GM12874 (cell line): ENCODE data around the gene GPRASP2.

Experiments
- TF ChIP-seq, protein P1 (sequence below): IDR thresholded peaks from 2 replicates; pipeline ENCODE4 v1.5.1; 2011; ENCODE audit warnings: low read depth, mild to moderate bottlenecking, control low read depth, low read length, moderate library complexity; ENCODE audit not compliant: insufficient read depth

GPRASP2 gene

GRCh38 chrX:102712216-102712966, at the start of gene GPRASP2:
Gene GPRASP2, plus strand, starts transcription at chrX:102712448. Its CDS starts 2,422 bp downstream, at chrX:102714870.
- TF ChIP-seq, protein P1, sequence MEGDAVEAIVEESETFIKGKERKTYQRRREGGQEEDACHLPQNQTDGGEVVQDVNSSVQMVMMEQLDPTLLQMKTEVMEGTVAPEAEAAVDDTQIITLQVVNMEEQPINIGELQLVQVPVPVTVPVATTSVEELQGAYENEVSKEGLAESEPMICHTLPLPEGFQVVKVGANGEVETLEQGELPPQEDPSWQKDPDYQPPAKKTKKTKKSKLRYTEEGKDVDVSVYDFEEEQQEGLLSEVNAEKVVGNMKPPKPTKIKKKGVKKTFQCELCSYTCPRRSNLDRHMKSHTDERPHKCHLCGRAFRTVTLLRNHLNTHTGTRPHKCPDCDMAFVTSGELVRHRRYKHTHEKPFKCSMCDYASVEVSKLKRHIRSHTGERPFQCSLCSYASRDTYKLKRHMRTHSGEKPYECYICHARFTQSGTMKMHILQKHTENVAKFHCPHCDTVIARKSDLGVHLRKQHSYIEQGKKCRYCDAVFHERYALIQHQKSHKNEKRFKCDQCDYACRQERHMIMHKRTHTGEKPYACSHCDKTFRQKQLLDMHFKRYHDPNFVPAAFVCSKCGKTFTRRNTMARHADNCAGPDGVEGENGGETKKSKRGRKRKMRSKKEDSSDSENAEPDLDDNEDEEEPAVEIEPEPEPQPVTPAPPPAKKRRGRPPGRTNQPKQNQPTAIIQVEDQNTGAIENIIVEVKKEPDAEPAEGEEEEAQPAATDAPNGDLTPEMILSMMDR, result no peak

DNA sequence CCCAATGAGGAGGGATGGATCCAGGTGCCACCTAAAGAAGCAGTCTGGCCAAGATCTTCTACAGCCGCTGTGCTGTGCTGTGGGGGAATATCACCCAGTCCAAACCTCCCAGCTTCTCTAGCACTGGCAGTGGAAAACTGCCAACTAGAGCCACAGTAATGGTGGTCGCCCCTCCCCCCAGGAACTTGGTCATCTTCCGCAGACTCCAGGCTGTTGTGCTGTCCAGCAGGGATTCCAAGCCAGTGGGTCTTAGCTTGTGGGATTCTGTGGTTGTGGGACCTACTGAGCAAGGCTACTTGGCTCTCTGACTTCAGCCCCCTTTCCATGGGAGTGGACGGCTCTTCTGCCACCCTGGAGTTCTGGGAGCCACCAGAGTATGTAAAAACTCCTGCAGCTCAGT, 42.7 kb upstream of the GPRASP2 start:
- TF ChIP-seq, protein P1, result no peak

- TF ChIP-seq, protein P1, result no peak
Observed at GRCh38 chrX:102672856-102673255, 39.4 kb upstream of the GPRASP2 start.

- TF ChIP-seq, protein P1, result no peak
Observed at GRCh38 chrX:102684772-102685520, 27.3 kb upstream of the GPRASP2 start.

- TF ChIP-seq, protein P1, result no peak
Observed at GRCh38 chrX:102694749-102695148, 17.5 kb upstream of the GPRASP2 start.

- TF ChIP-seq, protein P1, result no peak
Observed at GRCh38 chrX:102696306-102696705, 15.9 kb upstream of the GPRASP2 start.

DNA sequence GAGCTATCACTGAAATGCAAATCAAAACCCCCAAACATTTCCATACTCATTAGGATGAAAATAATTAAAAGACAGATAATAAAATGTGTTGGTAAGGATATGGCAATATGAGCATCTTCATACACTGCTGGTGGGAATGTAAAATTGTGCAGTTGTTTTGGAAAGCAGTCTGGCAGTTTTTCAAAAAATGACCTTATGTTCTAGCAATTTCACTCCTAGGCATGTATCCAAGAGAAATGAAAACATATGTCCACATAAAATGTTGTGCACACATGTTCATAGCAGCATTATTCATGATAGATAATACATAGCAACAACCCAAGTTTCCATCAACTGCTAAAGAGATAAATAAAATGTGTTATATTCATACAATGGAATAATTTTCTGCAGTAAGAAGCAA, 14.8 kb upstream of the GPRASP2 start:
- TF ChIP-seq, protein P1, result no peak
